NCI-H510A (cell line): ENCODE results near the gene LTO1.
"Not testable (repeated sequence)": the region's sequence is repeated elsewhere in the genome, so short reads cannot be mapped to it uniquely, and the experiment has no call there.

Experiments used
- DNase-seq: peaks from one replicate; lab custom pipeline; 2025; lab: John Stamatoyannopoulos, UW

The LTO1 gene

GRCh38 chr11:69700278-69701140 lies 25.4 kb upstream of the LTO1 start:
- peak; percentile 65 for DNase-seq

- peak; percentile 60 for DNase-seq
These were observed 24.1 kb upstream of the LTO1 start for GRCh38 chr11:69699213-69699612.

- DNase-seq = no peak
These were observed 23.2 kb upstream of the LTO1 start for GRCh38 chr11:69698362-69698761.

GRCh38 chr11:69697861-69698260 lies 22.7 kb upstream of the LTO1 start:
- no peak for DNase-seq

- DNase-seq = no peak
These were observed 22.3 kb upstream of the LTO1 start for GRCh38 chr11:69697469-69697843.

- peak; percentile 92 for DNase-seq
These were observed 21.8 kb upstream of the LTO1 start for GRCh38 chr11:69696749-69697468.

- not testable (repeated sequence) for DNase-seq
These were observed 20.8 kb upstream of the LTO1 start for GRCh38 chr11:69695995-69696394.

GRCh38 chr11:69695581-69695980 lies 20.4 kb upstream of the LTO1 start:
- DNase-seq = no peak

GRCh38 chr11:69694781-69695180 lies 19.6 kb upstream of the LTO1 start:
- DNase-seq = peak; percentile 51

- DNase-seq = no peak
These were observed 17.3 kb upstream of the LTO1 start for GRCh38 chr11:69692422-69692821.

GRCh38 chr11:69691463-69691862 lies 16.3 kb upstream of the LTO1 start:
- DNase-seq = no peak

- no peak for DNase-seq
These were observed 14.5 kb upstream of the LTO1 start for GRCh38 chr11:69689484-69690319.

GRCh38 chr11:69687969-69688771 lies 13.0 kb upstream of the LTO1 start:
- not testable (repeated sequence) for DNase-seq

GRCh38 chr11:69686856-69687255 lies 11.7 kb upstream of the LTO1 start:
- no peak for DNase-seq

- no peak for DNase-seq
These were observed 11.3 kb upstream of the LTO1 start for GRCh38 chr11:69686452-69686851.

GRCh38 chr11:69685348-69685747 lies 10.2 kb upstream of the LTO1 start:
- DNase-seq = no peak

GRCh38 chr11:69684651-69685050 lies 9.5 kb upstream of the LTO1 start:
- DNase-seq = no peak

GRCh38 chr11:69683764-69684333 lies 8.7 kb upstream of the LTO1 start:
- no peak for DNase-seq

GRCh38 chr11:69682681-69683326 lies 7.7 kb upstream of the LTO1 start:
- DNase-seq = no peak

GRCh38 chr11:69682221-69682620 lies 7.1 kb upstream of the LTO1 start:
- DNase-seq = no peak

GRCh38 chr11:69680688-69681087 lies 5.5 kb upstream of the LTO1 start:
- DNase-seq = no peak
